ENCODE data around the gene CDS2. TPM values are rescaled to one million over a fixed set of nuclear protein-coding genes. Genes with fewer than 3 reads are reported as not detected.

Gene CDS2
- total and polyA plus RNA-seq, 11 donors, result 22.5 to 105 (median 83.1) TPM

GRCh38 chr20:5222919-5223634, 96.3 kb downstream of the CDS2 start:
- peak in 3 of 4 donors; percentile 48 to 68 (median 65) for ATAC-seq
- peak in 4 of 5 donors; percentile 30 to 64 (median 52) for DNase-seq
- H3K4me1 ChIP-seq, result peaks cover 0 to 7% (median 0%) of the 10 kb centered on the region in 12 donors
- 34 to 36% (median 35%) methylated on average over 11 of the region's 11 CpGs for WGBS, 4 donors
- H3K27me3 ChIP-seq, result no peaks in the 10 kb centered on the region
- intact Hi-C loops (cut with DNase I), result loop anchor here in 2 of 10 donors (5.0 kb wide), 1 partner anchor 224 kb away; no protein-coding TSS in a partner anchor
- no peak overlapping the region for H3K27ac ChIP-seq
- TF ChIP-seq CTCF (IDR thresholded peaks at IDR 0.05) (peak; percentile 67 to 88 (median 84)), POLR2A (IDR thresholded peaks at IDR 0.05) (no peak)
- peaks cover 0 to 15% (median 0%) of the 10 kb centered on the region in 9 donors for H3K36me3 ChIP-seq
- H3K4me3 ChIP-seq, result no peak overlapping the region
- H3K9me3 ChIP-seq, result no peaks in the 10 kb centered on the region

GRCh38 chr20:5230544-5230943, 103.7 kb downstream of the CDS2 start:
- H3K4me3 ChIP-seq, result no peak overlapping the region
- H3K4me1 ChIP-seq, result no peaks in the 10 kb centered on the region
- 28 to 38% (median 35%) methylated on average over 4 of the region's 4 CpGs for WGBS, 4 donors
- no peaks in the 10 kb centered on the region for H3K9me3 ChIP-seq
- no peak for TF ChIP-seq POLR2A (IDR thresholded peaks at IDR 0.05)
- no peak for TF ChIP-seq CTCF (IDR thresholded peaks at IDR 0.05)
- no peaks in the 10 kb centered on the region for H3K36me3 ChIP-seq
- H3K27ac ChIP-seq, result no peak overlapping the region
- intact Hi-C loops (cut with DNase I), result no loop called here
- no peaks in the 10 kb centered on the region for H3K27me3 ChIP-seq
- DNase-seq, result no peak
- peak; percentile 36 to 90 (median 74) for ATAC-seq

- intact Hi-C loops (cut with DNase I), result no loop called here
- no peak overlapping the region for H3K4me3 ChIP-seq
- TF ChIP-seq CTCF (IDR thresholded peaks at IDR 0.05), result no peak
- no peak for TF ChIP-seq POLR2A (IDR thresholded peaks at IDR 0.05)
- peaks cover 0 to 6% (median 0%) of the 10 kb centered on the region in 12 donors for H3K9me3 ChIP-seq
- DNase-seq, result no peak
- no peaks in the 10 kb centered on the region for H3K4me1 ChIP-seq
- ATAC-seq, result no peak
- 41 to 68% (median 52%) methylated on average over 1 of the region's 1 CpG for WGBS, 4 donors
- H3K36me3 ChIP-seq, result no peaks in the 10 kb centered on the region
- H3K27ac ChIP-seq, result no peak overlapping the region
- H3K27me3 ChIP-seq, result no peaks in the 10 kb centered on the region
Measured at GRCh38 chr20:5234158-5234557, 107.3 kb downstream of the CDS2 start.

GRCh38 chr20:5234978-5235377, 108.2 kb downstream of the CDS2 start:
- Histone ChIP-seq H3K27ac (no peak overlapping the region), H3K9me3 (peaks cover 0 to 14% (median 0%) of the 10 kb centered on the region in 12 donors), H3K36me3 (no peaks in the 10 kb centered on the region), H3K4me3 (no peak overlapping the region), H3K27me3 (no peaks in the 10 kb centered on the region), H3K4me1 (no peaks in the 10 kb centered on the region)
- TF ChIP-seq CTCF (IDR thresholded peaks at IDR 0.05) (no peak), POLR2A (IDR thresholded peaks at IDR 0.05) (no peak)
- intact Hi-C loops (cut with DNase I), result no loop called here
- no peak for ATAC-seq
- no peak for DNase-seq
- 69 to 81% (median 77%) methylated on average over 1 of the region's 1 CpG for WGBS, 4 donors

Other genes starting within 250 kb of the CDS2 start
- gene SLC23A2, start 125.5 kb upstream of the CDS2 start, total RNA-seq, result 10 to 100 TPM in 2 of 9 donors, 1 to 10 TPM in 7; 5.0 to 18.7 (median 8.4) TPM
- gene SLC23A2, start 125.5 kb upstream of the CDS2 start, polyA plus RNA-seq, result 1 to 10 TPM; 3.0 to 3.3 TPM
- gene TMEM230, start 13.9 kb upstream of the CDS2 start, total RNA-seq, result 10 to 100 TPM; 69.4 to 99.4 (median 82.0) TPM
- 100 to 1,000 TPM in 1 of 2 donors, 10 to 100 TPM in 1; 88.7 to 124 TPM for gene TMEM230, start 13.9 kb upstream of the CDS2 start, polyA plus RNA-seq
- 10 to 100 TPM; 20.2 to 52.7 (median 22.9) TPM for gene PCNA, start 7.0 kb upstream of the CDS2 start, total RNA-seq
- gene PCNA, start 7.0 kb upstream of the CDS2 start, polyA plus RNA-seq, result 10 to 100 TPM; 18.7 to 45.4 TPM
- not detected for gene PROKR2, start 189.9 kb downstream of the CDS2 start, total RNA-seq
- gene PROKR2, start 189.9 kb downstream of the CDS2 start, polyA plus RNA-seq, result not detected